ENCODE results near the gene NR4A1.

GRCh38 chr12:52005218-52005902, 45.9 kb upstream of the NR4A1 start:
- TF ChIP-seq TEAD4 (IDR thresholded peaks at IDR 0.05; ENCODE audit: low read length) (no peak), TEAD4 (CRISPR knock-in tag; IDR thresholded peaks at IDR 0.05; ENCODE audit: borderline replicate concordance) (no peak), RFX5 (IDR thresholded peaks at IDR 0.05; ENCODE audit: low read depth, low read length) (no peak), NBN (IDR thresholded peaks at IDR 0.05; ENCODE audit: low read depth) (no peak), HOMEZ (CRISPR knock-in tag; IDR thresholded peaks at IDR 0.05) (no peak), BHLHE40 (IDR thresholded peaks at IDR 0.05; ENCODE audit: low read length) (no peak)

Measured in K562 (cell line).